ENCODE measurements around the gene NDUFA8. TPM values are rescaled to one million over a fixed set of nuclear protein-coding genes. Genes with fewer than 3 reads are reported as not detected.

The NDUFA8 gene
- total and polyA plus RNA-seq, 5 experiments from 2014 or later: 18.3 to 89.5 (median 63.1) TPM

GRCh38 chr9:122143876-122144405 is 15.6 kb downstream of the NDUFA8 start:
- Mint-ChIP-seq H3K9me3 (no peaks in the 10 kb centered on the region), H3K27me3 (no peaks in the 10 kb centered on the region), H3K4me3 (no peak overlapping the region), H3K27ac (peak overlapping the region in 3 of 10 donors; percentile 7 to 68 (median 34)), H3K4me1 (peaks cover 0 to 4% (median 2%) of the 10 kb centered on the region in 4 donors), H3K36me3 (peaks cover 7 to 74% (median 15%) of the 10 kb centered on the region in 3 donors)
- ATAC-seq: no peak
- POLR2A ChIA-PET: no interaction called here
- no peak for DNase-seq

- POLR2A ChIA-PET: no interaction called here
- Mint-ChIP-seq H3K4me3 (no peak overlapping the region), H3K36me3 (peaks cover 7 to 68% (median 15%) of the 10 kb centered on the region in 3 donors), H3K27ac (peak overlapping the region in 1 of 10 donors; percentile 29), H3K4me1 (peaks cover 0 to 4% (median 2%) of the 10 kb centered on the region in 4 donors), H3K9me3 (no peaks in the 10 kb centered on the region), H3K27me3 (no peaks in the 10 kb centered on the region)
- no peak for DNase-seq
- no peak for ATAC-seq
Observed at GRCh38 chr9:122143296-122143695, 16.3 kb downstream of the NDUFA8 start.

GRCh38 chr9:122141671-122142070 is 17.9 kb downstream of the NDUFA8 start:
- Mint-ChIP-seq H3K4me3 (no peak overlapping the region), H3K4me1 (peaks cover 0 to 4% (median 2%) of the 10 kb centered on the region in 4 donors), H3K36me3 (peaks cover 7 to 52% (median 12%) of the 10 kb centered on the region in 3 donors), H3K27ac (no peak overlapping the region), H3K27me3 (no peaks in the 10 kb centered on the region), H3K9me3 (no peaks in the 10 kb centered on the region)
- ATAC-seq: no peak
- POLR2A ChIA-PET: no interaction called here
- no peak for DNase-seq

- POLR2A ChIA-PET: interaction anchor here (0.5 kb wide), 1 partner anchor 19 kb away, joined by 3 read pairs; the partner anchor contains the start of genes MORN5 and NDUFA8
Observed at GRCh38 chr9:122140368-122141193, 19.0 kb downstream of the NDUFA8 start.

GRCh38 chr9:122138560-122139268 is 20.9 kb downstream of the NDUFA8 start:
- POLR2A ChIA-PET: no interaction called here
- Mint-ChIP-seq H3K4me1 (no peaks in the 10 kb centered on the region), H3K27ac (no peak overlapping the region), H3K27me3 (no peaks in the 10 kb centered on the region), H3K4me3 (no peak overlapping the region), H3K36me3 (peaks cover 0 to 24% (median 3%) of the 10 kb centered on the region in 3 donors), H3K9me3 (no peaks in the 10 kb centered on the region)
- no peak for DNase-seq
- ATAC-seq: no peak

More at GRCh38 chr9:122140368-122141193, 19.0 kb downstream of the NDUFA8 start:
- no peak for ATAC-seq
- no peak for DNase-seq
- Mint-ChIP-seq H3K36me3 (peaks cover 7 to 41% (median 12%) of the 10 kb centered on the region in 3 donors), H3K27me3 (no peaks in the 10 kb centered on the region), H3K4me1 (peaks cover 0 to 4% (median 2%) of the 10 kb centered on the region in 4 donors), H3K9me3 (no peaks in the 10 kb centered on the region), H3K4me3 (no peak overlapping the region), H3K27ac (peak overlapping the region in 1 of 10 donors; percentile 14)

GRCh38 chr9:122135529-122135859 is 24.1 kb downstream of the NDUFA8 start:
- no peaks in the 10 kb centered on the region for H3K9me3 Mint-ChIP-seq
- H3K27me3 Mint-ChIP-seq: peaks cover 1 to 17% (median 3%) of the 10 kb centered on the region in 5 donors
- H3K4me1 Mint-ChIP-seq: no peaks in the 10 kb centered on the region
- H3K4me3 Mint-ChIP-seq: no peak overlapping the region
- DNase-seq (no peak), ATAC-seq (no peak)
- H3K27ac Mint-ChIP-seq: no peak overlapping the region
- no peaks in the 10 kb centered on the region for H3K36me3 Mint-ChIP-seq
- POLR2A ChIA-PET: no interaction called here

- Mint-ChIP-seq H3K36me3 (no peaks in the 10 kb centered on the region), H3K27me3 (peaks cover 1 to 20% (median 3%) of the 10 kb centered on the region in 5 donors), H3K27ac (no peak overlapping the region), H3K4me1 (no peaks in the 10 kb centered on the region), H3K9me3 (no peaks in the 10 kb centered on the region), H3K4me3 (no peak overlapping the region)
- POLR2A ChIA-PET: no interaction called here
- ATAC-seq: no peak
- no peak for DNase-seq
Observed at GRCh38 chr9:122134822-122135528, 24.6 kb downstream of the NDUFA8 start.

GRCh38 chr9:122133984-122134535 is 25.5 kb downstream of the NDUFA8 start:
- H3K9me3 Mint-ChIP-seq: no peaks in the 10 kb centered on the region
- ATAC-seq: no peak
- POLR2A ChIA-PET: no interaction called here

GRCh38 chr9:122133263-122133983 is 26.2 kb downstream of the NDUFA8 start:
- H3K4me3 Mint-ChIP-seq: no peak overlapping the region
- ATAC-seq (no peak), DNase-seq (no peak)
- peaks cover 1 to 20% (median 8%) of the 10 kb centered on the region in 5 donors for H3K27me3 Mint-ChIP-seq
- H3K4me1 Mint-ChIP-seq: peaks cover 0 to 7% (median 0%) of the 10 kb centered on the region in 4 donors
- peak overlapping the region in 2 of 10 donors; percentile 41 to 61 for H3K27ac Mint-ChIP-seq
- no peaks in the 10 kb centered on the region for H3K9me3 Mint-ChIP-seq
- POLR2A ChIA-PET: no interaction called here
- H3K36me3 Mint-ChIP-seq: no peaks in the 10 kb centered on the region

More at GRCh38 chr9:122133984-122134535, 25.5 kb downstream of the NDUFA8 start:
- H3K4me3 Mint-ChIP-seq: no peak overlapping the region
- peaks cover 1 to 20% (median 8%) of the 10 kb centered on the region in 5 donors for H3K27me3 Mint-ChIP-seq
- no peaks in the 10 kb centered on the region for H3K36me3 Mint-ChIP-seq
- H3K27ac Mint-ChIP-seq: no peak overlapping the region
- no peak for DNase-seq
- peaks cover 0 to 3% (median 0%) of the 10 kb centered on the region in 4 donors for H3K4me1 Mint-ChIP-seq

- H3K27ac Mint-ChIP-seq: peak overlapping the region in 1 of 10 donors; percentile 76
- peaks cover 2 to 20% (median 8%) of the 10 kb centered on the region in 5 donors for H3K27me3 Mint-ChIP-seq
- ATAC-seq (no peak), DNase-seq (no peak)
- H3K4me1 Mint-ChIP-seq: peaks cover 0 to 16% (median 4%) of the 10 kb centered on the region in 4 donors
- no peaks in the 10 kb centered on the region for H3K9me3 Mint-ChIP-seq
- no peak overlapping the region for H3K4me3 Mint-ChIP-seq
- H3K36me3 Mint-ChIP-seq: no peaks in the 10 kb centered on the region
- POLR2A ChIA-PET: no interaction called here
Observed at GRCh38 chr9:122132539-122132938, 27.0 kb downstream of the NDUFA8 start.

- POLR2A ChIA-PET: no interaction called here
- Mint-ChIP-seq H3K27ac (peak overlapping the region in 2 of 10 donors; percentile 23 to 31), H3K4me1 (peaks cover under 1 to 22% (median 11%) of the 10 kb centered on the region in 4 donors), H3K36me3 (no peaks in the 10 kb centered on the region), H3K9me3 (no peaks in the 10 kb centered on the region), H3K4me3 (no peak overlapping the region), H3K27me3 (peaks cover 6 to 24% (median 9%) of the 10 kb centered on the region in 5 donors)
- ATAC-seq: no peak
- DNase-seq: no peak
Observed at GRCh38 chr9:122131401-122132001, 28.1 kb downstream of the NDUFA8 start.
